Thyroid gland (tissue), 4 donors: Measurements from ENCODE around the gene SH2B2.

Experiments
- POLR2A ChIP-seq, 2 donors: fragments of 450-650 bp; IDR thresholded peaks; one replicate each; pipeline ENCODE4 v1.6.1; 2017; ENCODE audit warnings: antibody characterized with exemption in 2 of 2, mild to moderate bottlenecking in 2 of 2, moderate library complexity in 1 of 2
- TF ChIP-seq, protein P1 (sequence below), 6 experiments: fragments of 200-600 bp in 3 of 6; fragments of 450-650 bp in 3 of 6; sonication (generic) in 3 of 6; IDR thresholded peaks; one replicate each; pipeline ENCODE4 v1.5.1; 2016 to 2019; ENCODE audit warnings: antibody characterized with exemption in 6 of 6, mild to moderate bottlenecking in 2 of 6, inconsistent platforms in 1 of 6, moderate library complexity in 1 of 6

GRCh38 chr7:102252366-102252982, 34.2 kb upstream of the SH2B2 start:
- TF ChIP-seq, protein P1, sequence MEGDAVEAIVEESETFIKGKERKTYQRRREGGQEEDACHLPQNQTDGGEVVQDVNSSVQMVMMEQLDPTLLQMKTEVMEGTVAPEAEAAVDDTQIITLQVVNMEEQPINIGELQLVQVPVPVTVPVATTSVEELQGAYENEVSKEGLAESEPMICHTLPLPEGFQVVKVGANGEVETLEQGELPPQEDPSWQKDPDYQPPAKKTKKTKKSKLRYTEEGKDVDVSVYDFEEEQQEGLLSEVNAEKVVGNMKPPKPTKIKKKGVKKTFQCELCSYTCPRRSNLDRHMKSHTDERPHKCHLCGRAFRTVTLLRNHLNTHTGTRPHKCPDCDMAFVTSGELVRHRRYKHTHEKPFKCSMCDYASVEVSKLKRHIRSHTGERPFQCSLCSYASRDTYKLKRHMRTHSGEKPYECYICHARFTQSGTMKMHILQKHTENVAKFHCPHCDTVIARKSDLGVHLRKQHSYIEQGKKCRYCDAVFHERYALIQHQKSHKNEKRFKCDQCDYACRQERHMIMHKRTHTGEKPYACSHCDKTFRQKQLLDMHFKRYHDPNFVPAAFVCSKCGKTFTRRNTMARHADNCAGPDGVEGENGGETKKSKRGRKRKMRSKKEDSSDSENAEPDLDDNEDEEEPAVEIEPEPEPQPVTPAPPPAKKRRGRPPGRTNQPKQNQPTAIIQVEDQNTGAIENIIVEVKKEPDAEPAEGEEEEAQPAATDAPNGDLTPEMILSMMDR (IDR thresholded peaks at IDR 0.05), result no peak
- TF ChIP-seq POLR2A (IDR thresholded peaks at IDR 0.05), result no peak
